Endothelial cell (in vitro differentiated cells): ENCODE measurements around the gene MAEL. TPM values are rescaled to one million over a fixed set of nuclear protein-coding genes. Genes with fewer than 3 reads are reported as not detected.
A peak's percentile ranks its signal among the peaks of the same experiment; 100 is the strongest.

Source experiments
- DNase-seq: peaks from one replicate; pipeline ENCODE4 v3.0.0; 2021; ENCODE audit warnings: low spot score
- H3K27ac Mint-ChIP-seq: one replicate; pipeline ENCODE4 v1.8.0; 2021; ENCODE audit warnings: mixed read lengths, inconsistent platforms; ENCODE audit not compliant: unreplicated experiment
- H3K27me3 Mint-ChIP-seq: one replicate; pipeline ENCODE4 v1.8.0; 2021; ENCODE audit warnings: mild to moderate bottlenecking, moderate library complexity, mixed read lengths, inconsistent platforms; ENCODE audit not compliant: unreplicated experiment
- H3K36me3 Mint-ChIP-seq: one replicate; pipeline ENCODE4 v1.8.0; 2021; ENCODE audit warnings: mild to moderate bottlenecking, low read depth, mixed read lengths, inconsistent platforms; ENCODE audit not compliant: unreplicated experiment
- H3K4me1 Mint-ChIP-seq: one replicate; pipeline ENCODE4 v1.8.0; 2021; ENCODE audit warnings: mild to moderate bottlenecking, mixed read lengths, inconsistent platforms; ENCODE audit not compliant: unreplicated experiment
- H3K4me3 Mint-ChIP-seq: one replicate; pipeline ENCODE4 v1.8.0; 2021; ENCODE audit warnings: mild to moderate bottlenecking, mixed read lengths, inconsistent platforms; ENCODE audit not compliant: unreplicated experiment
- H3K9me3 Mint-ChIP-seq: one replicate; pipeline ENCODE4 v1.8.0; 2021; ENCODE audit warnings: mixed read lengths, inconsistent platforms; ENCODE audit not compliant: unreplicated experiment
- total RNA-seq: library from RNA; stranded (reverse); fragmentation: NEBNext Ultra II Directional; extraction: Animal tissue kit (Norgen Biotek cat#: 25700); gene quantifications from one replicate; pipeline ENCODE4 v1.2.1, GENCODE V29; 2021; ENCODE audit not compliant: unreplicated experiment
- TF ChIP-seq, protein P1 (sequence below): fragments of 200-600 bp; sonication (generic); IDR thresholded peaks from one replicate; pipeline ENCODE4 v1.5.0; 2021; ENCODE audit warnings: antibody characterized with exemption; ENCODE audit not compliant: unreplicated experiment

Gene MAEL
- total RNA-seq, 1 donor from 2014 or later = not detected

DNA sequence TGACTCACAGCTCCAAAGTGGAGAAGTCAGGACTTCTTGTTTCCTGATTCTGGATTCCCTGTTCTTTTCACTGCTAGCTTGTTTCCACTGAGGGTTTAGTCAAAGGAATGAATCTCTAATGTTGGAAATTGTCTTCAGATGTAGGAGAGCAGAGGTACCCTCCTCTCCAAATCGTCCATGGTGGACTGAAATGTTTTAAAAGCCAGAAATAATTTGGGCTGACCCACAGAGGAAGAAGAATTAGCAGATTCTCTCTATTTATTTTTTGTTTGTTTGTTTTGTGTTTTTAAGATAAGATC, 70.7 kb downstream of the MAEL start:
- H3K4me3 Mint-ChIP-seq = no peak overlapping the region

GRCh38 chr1:167060141-167061072, 71.3 kb downstream of the MAEL start:
- H3K9me3 Mint-ChIP-seq = no peaks in the 10 kb centered on the region
- peaks cover 9% of the 10 kb centered on the region for H3K4me1 Mint-ChIP-seq
- H3K27me3 Mint-ChIP-seq = peaks cover 4% of the 10 kb centered on the region
- no peak overlapping the region for H3K27ac Mint-ChIP-seq
- TF ChIP-seq, protein P1, sequence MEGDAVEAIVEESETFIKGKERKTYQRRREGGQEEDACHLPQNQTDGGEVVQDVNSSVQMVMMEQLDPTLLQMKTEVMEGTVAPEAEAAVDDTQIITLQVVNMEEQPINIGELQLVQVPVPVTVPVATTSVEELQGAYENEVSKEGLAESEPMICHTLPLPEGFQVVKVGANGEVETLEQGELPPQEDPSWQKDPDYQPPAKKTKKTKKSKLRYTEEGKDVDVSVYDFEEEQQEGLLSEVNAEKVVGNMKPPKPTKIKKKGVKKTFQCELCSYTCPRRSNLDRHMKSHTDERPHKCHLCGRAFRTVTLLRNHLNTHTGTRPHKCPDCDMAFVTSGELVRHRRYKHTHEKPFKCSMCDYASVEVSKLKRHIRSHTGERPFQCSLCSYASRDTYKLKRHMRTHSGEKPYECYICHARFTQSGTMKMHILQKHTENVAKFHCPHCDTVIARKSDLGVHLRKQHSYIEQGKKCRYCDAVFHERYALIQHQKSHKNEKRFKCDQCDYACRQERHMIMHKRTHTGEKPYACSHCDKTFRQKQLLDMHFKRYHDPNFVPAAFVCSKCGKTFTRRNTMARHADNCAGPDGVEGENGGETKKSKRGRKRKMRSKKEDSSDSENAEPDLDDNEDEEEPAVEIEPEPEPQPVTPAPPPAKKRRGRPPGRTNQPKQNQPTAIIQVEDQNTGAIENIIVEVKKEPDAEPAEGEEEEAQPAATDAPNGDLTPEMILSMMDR = peak; percentile 14
- H3K4me3 Mint-ChIP-seq = no peak overlapping the region
- H3K36me3 Mint-ChIP-seq = no peaks in the 10 kb centered on the region
- no peak for DNase-seq

More for the DNA sequence above, 70.7 kb downstream of the MAEL start:
- DNase-seq = no peak
- Mint-ChIP-seq H3K27me3 (peaks cover 4% of the 10 kb centered on the region), H3K4me1 (peaks cover 9% of the 10 kb centered on the region), H3K27ac (no peak overlapping the region), H3K36me3 (no peaks in the 10 kb centered on the region), H3K9me3 (no peaks in the 10 kb centered on the region)
- TF ChIP-seq, protein P1 = no peak

DNA sequence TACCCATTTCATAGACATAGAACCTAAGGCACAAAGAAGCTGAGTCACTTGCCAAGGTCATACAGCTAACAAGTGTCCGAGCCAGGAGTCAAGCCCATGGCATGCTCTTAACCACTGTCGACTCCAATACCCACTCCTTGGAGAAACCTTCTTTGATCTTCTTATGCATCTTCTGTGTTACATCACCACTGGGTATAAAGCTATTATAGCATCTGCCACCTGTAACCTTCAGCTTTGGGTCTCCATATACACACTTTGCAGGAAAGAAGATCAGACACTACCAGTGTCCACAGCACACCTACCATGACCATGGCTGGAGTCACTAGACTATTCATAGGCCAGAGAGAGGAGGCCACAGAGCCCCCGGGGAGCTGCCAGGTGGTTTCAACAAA, 72.0 kb downstream of the MAEL start:
- TF ChIP-seq, protein P1 = no peak
- no peak overlapping the region for H3K4me3 Mint-ChIP-seq
- H3K36me3 Mint-ChIP-seq = no peaks in the 10 kb centered on the region
- H3K4me1 Mint-ChIP-seq = peaks cover 9% of the 10 kb centered on the region
- H3K27ac Mint-ChIP-seq = no peak overlapping the region
- no peaks in the 10 kb centered on the region for H3K9me3 Mint-ChIP-seq
- DNase-seq = no peak
- peaks cover 4% of the 10 kb centered on the region for H3K27me3 Mint-ChIP-seq

- Mint-ChIP-seq H3K27me3 (peaks cover 4% of the 10 kb centered on the region), H3K4me3 (no peak overlapping the region), H3K4me1 (peaks cover 2% of the 10 kb centered on the region), H3K9me3 (no peaks in the 10 kb centered on the region), H3K27ac (no peak overlapping the region), H3K36me3 (no peaks in the 10 kb centered on the region)
- DNase-seq = no peak
- TF ChIP-seq, protein P1 = no peak
Measured at GRCh38 chr1:167064621-167065020, 75.5 kb downstream of the MAEL start.

- TF ChIP-seq, protein P1 = no peak
- no peaks in the 10 kb centered on the region for H3K9me3 Mint-ChIP-seq
- peaks cover under 1% of the 10 kb centered on the region for H3K4me1 Mint-ChIP-seq
- H3K36me3 Mint-ChIP-seq = no peaks in the 10 kb centered on the region
- peaks cover 4% of the 10 kb centered on the region for H3K27me3 Mint-ChIP-seq
- H3K4me3 Mint-ChIP-seq = no peak overlapping the region
- no peak overlapping the region for H3K27ac Mint-ChIP-seq
- no peak for DNase-seq
Measured at GRCh38 chr1:167065471-167065870, 76.4 kb downstream of the MAEL start.
